Natural killer cell (primary cell): ENCODE measurements around the gene A1BG. TPM values are rescaled to one million over a fixed set of nuclear protein-coding genes. Genes with fewer than 3 reads are reported as not detected.

Experiments
- ATAC-seq, 3 donors: fragments of 150-1000 bp in 2 of 3; fragments of 200-7000 bp in 1 of 3; cut with Tn5 transposase; 1 replicate in 1 of 3; 2 replicates in 2 of 3; pipeline ENCODE4 v1.10.0; 2021; ENCODE audit warnings: mild to moderate bottlenecking in 2 of 3, moderate library complexity in 2 of 3
- DNase-seq, 2 donors: peaks; one replicate each; pipeline versions ENCODE4 v3.0.0 to v3.0.0-alpha.2; 2013 to 2021; ENCODE audit warnings: mixed read lengths in 1 of 2
- H3K27ac ChIP-seq: one replicate; pipeline ENCODE4 v1.5.1; 2013; ENCODE audit warnings: mild to moderate bottlenecking, low read length
- H3K27me3 ChIP-seq: one replicate; pipeline ENCODE4 v1.6.1; 2013; ENCODE audit warnings: low read length; ENCODE audit not compliant: control insufficient read depth, insufficient read depth
- H3K36me3 ChIP-seq: one replicate; pipeline ENCODE4 v1.6.1; 2013; ENCODE audit warnings: low read length; ENCODE audit not compliant: control insufficient read depth, insufficient read depth
- H3K4me1 ChIP-seq: one replicate; pipeline ENCODE4 v1.6.1; 2013; ENCODE audit warnings: low read length; ENCODE audit not compliant: control insufficient read depth, insufficient read depth
- H3K4me3 ChIP-seq: one replicate; pipeline ENCODE4 v1.5.1; 2013; ENCODE audit warnings: low read length
- H3K9me3 ChIP-seq: one replicate; pipeline ENCODE4 v1.6.1; 2013; ENCODE audit warnings: low read length; ENCODE audit not compliant: control insufficient read depth, insufficient read depth
- H3K27ac Mint-ChIP-seq, 2 donors: one replicate each; pipeline ENCODE4 v1.8.0; 2022; ENCODE audit warnings: mild to moderate bottlenecking in 2 of 2, mixed read lengths in 2 of 2, moderate library complexity in 1 of 2
- H3K27me3 Mint-ChIP-seq, 2 donors: one replicate each; pipeline ENCODE4 v1.8.0; 2022; ENCODE audit warnings: low read depth in 2 of 2, mixed read lengths in 2 of 2
- H3K36me3 Mint-ChIP-seq: one replicate; pipeline ENCODE4 v1.8.0; 2022; ENCODE audit warnings: mixed read lengths
- H3K4me1 Mint-ChIP-seq, 2 donors: one replicate each; pipeline ENCODE4 v1.8.0; 2022; ENCODE audit warnings: mixed read lengths in 2 of 2
- H3K4me3 Mint-ChIP-seq: one replicate; pipeline ENCODE4 v1.8.0; 2022; ENCODE audit warnings: mild to moderate bottlenecking, moderate library complexity, mixed read lengths
- H3K9me3 Mint-ChIP-seq, 2 donors: one replicate each; pipeline ENCODE4 v1.8.0; 2022; ENCODE audit warnings: mixed read lengths in 2 of 2
- CTCF ChIP-seq: fragments of 200-600 bp; IDR thresholded peaks from one replicate; pipeline ENCODE4 v1.8.0; 2022; ENCODE audit warnings: antibody characterized with exemption
- WGBS: methylation state at CpG from one replicate; pipeline ENCODE4 v1.1.7; 2013; ENCODE audit warnings: missing lambda C conversion rate; ENCODE audit not compliant: insufficient coverage; 5-methylcytosine and 5-hydroxymethylcytosine counted together
- intact Hi-C: fragments of 100-400 bp; cut with micrococcal nuclease; formaldehyde crosslinking; loops from one replicate; pipeline ENCODE4 v1.14.2; 2022
- total RNA-seq, 4 donors: library from RNA; stranded (reverse); fragments of 120-200 nt in 1 of 4; gene quantifications; one replicate each; pipeline versions ENCODE4 v1.2.3 to v1.2.4, GENCODE V29; 2013 to 2022

A1BG gene
- total RNA-seq, 3 donors from 2014 or later (not counting 1 experiment from before 2014, with no cell fraction given): 2.0 to 10.6 (median 3.5) TPM

GRCh38 chr19:58356766-58357480 lies 3.6 kb upstream of the A1BG start:
- H3K4me1 Mint-ChIP-seq: peaks cover 3 to 11% of the 10 kb centered on the region in 2 donors
- H3K27me3 Mint-ChIP-seq: peaks cover 0 to 5% of the 10 kb centered on the region in 2 donors
- H3K27ac Mint-ChIP-seq: no peak overlapping the region
- H3K36me3 ChIP-seq: no peaks in the 10 kb centered on the region
- peak in 1 of 2 donors; percentile 28 for DNase-seq
- no peaks in the 10 kb centered on the region for H3K27me3 ChIP-seq
- peaks cover 24% of the 10 kb centered on the region for H3K4me1 ChIP-seq
- H3K4me3 Mint-ChIP-seq: peak overlapping the region; percentile 73
- no peaks in the 10 kb centered on the region for H3K36me3 Mint-ChIP-seq
- intact Hi-C loops: no loop called here
- 46% methylated on average over 75 of the region's 75 CpGs for WGBS
- H3K27ac ChIP-seq: no peak overlapping the region
- H3K9me3 ChIP-seq: no peaks in the 10 kb centered on the region
- H3K9me3 Mint-ChIP-seq: no peaks in the 10 kb centered on the region
- TF ChIP-seq CTCF: no peak
- H3K4me3 ChIP-seq: peak overlapping the region; percentile 10
- ATAC-seq: no peak

- Mint-ChIP-seq H3K4me3 (peak overlapping the region; percentile 73), H3K4me1 (peaks cover 0 to 7% of the 10 kb centered on the region in 2 donors), H3K36me3 (no peaks in the 10 kb centered on the region), H3K27ac (no peak overlapping the region), H3K9me3 (no peaks in the 10 kb centered on the region), H3K27me3 (peaks cover 0 to 5% of the 10 kb centered on the region in 2 donors)
- Histone ChIP-seq H3K36me3 (no peaks in the 10 kb centered on the region), H3K9me3 (no peaks in the 10 kb centered on the region), H3K4me1 (peaks cover 19% of the 10 kb centered on the region), H3K27me3 (no peaks in the 10 kb centered on the region), H3K4me3 (peak overlapping the region; percentile 10), H3K27ac (no peak overlapping the region)
- WGBS: 15% methylated on average over 94 of the region's 94 CpGs
- DNase-seq (peak in 1 of 2 donors; percentile 71), ATAC-seq (peak; percentile 25 to 82 (median 77))
- no peak for TF ChIP-seq CTCF
- intact Hi-C loops: no loop called here
Observed at GRCh38 chr19:58355908-58356765, 2.8 kb upstream of the A1BG start.

- Mint-ChIP-seq H3K9me3 (no peaks in the 10 kb centered on the region), H3K4me3 (peak overlapping the region; percentile 28), H3K27ac (no peak overlapping the region), H3K27me3 (peaks cover 0 to 5% of the 10 kb centered on the region in 2 donors), H3K4me1 (peaks cover 0 to 7% of the 10 kb centered on the region in 2 donors), H3K36me3 (no peaks in the 10 kb centered on the region)
- no peak for TF ChIP-seq CTCF
- Histone ChIP-seq H3K36me3 (no peaks in the 10 kb centered on the region), H3K4me1 (peaks cover 19% of the 10 kb centered on the region), H3K4me3 (no peak overlapping the region), H3K27ac (no peak overlapping the region), H3K27me3 (no peaks in the 10 kb centered on the region), H3K9me3 (no peaks in the 10 kb centered on the region)
- 93% methylated on average over 10 of the region's 10 CpGs for WGBS
- ATAC-seq (no peak), DNase-seq (no peak)
- intact Hi-C loops: no loop called here
Observed at GRCh38 chr19:58355215-58355796, 2.0 kb upstream of the A1BG start.
